ELF-1 (cell line): ENCODE measurements around the gene RNF187.
A peak's percentile ranks its signal among the peaks of the same experiment; 100 is the strongest.

Source experiments
- DNase-seq: peaks from one replicate; pipeline ENCODE4 v3.0.0-alpha.2; 2016; ENCODE audit warnings: low read depth, low spot score

RNF187 gene

GRCh38 chr1:228508840-228509415, 21.7 kb downstream of the RNF187 start:
- no peak for DNase-seq

- no peak for DNase-seq
Measured at GRCh38 chr1:228510101-228510802, 23.1 kb downstream of the RNF187 start.

GRCh38 chr1:228510803-228511413, 23.7 kb downstream of the RNF187 start:
- no peak for DNase-seq

- no peak for DNase-seq
Measured at GRCh38 chr1:228511546-228512445, 24.6 kb downstream of the RNF187 start.

- no peak for DNase-seq
Measured at GRCh38 chr1:228512781-228513198, 25.6 kb downstream of the RNF187 start.

GRCh38 chr1:228513236-228513900, 26.2 kb downstream of the RNF187 start:
- no peak for DNase-seq

GRCh38 chr1:228514421-228514820, 27.2 kb downstream of the RNF187 start:
- DNase-seq: no peak

GRCh38 chr1:228515200-228515834, 28.1 kb downstream of the RNF187 start:
- peak; percentile 44 for DNase-seq

GRCh38 chr1:228517655-228518054, 30.5 kb downstream of the RNF187 start:
- no peak for DNase-seq

GRCh38 chr1:228527596-228527995, 40.4 kb downstream of the RNF187 start:
- DNase-seq: no peak

- DNase-seq: no peak
Measured at GRCh38 chr1:228528612-228529011, 41.4 kb downstream of the RNF187 start.

- no peak for DNase-seq
Measured at GRCh38 chr1:228530086-228530758, 43.0 kb downstream of the RNF187 start.

- no peak for DNase-seq
Measured at GRCh38 chr1:228530951-228531731, 44.0 kb downstream of the RNF187 start.

- no peak for DNase-seq
Measured at GRCh38 chr1:228538831-228539230, 51.6 kb downstream of the RNF187 start.

GRCh38 chr1:228540161-228540917, 53.2 kb downstream of the RNF187 start:
- no peak for DNase-seq

GRCh38 chr1:228541725-228542124, 54.5 kb downstream of the RNF187 start:
- DNase-seq: no peak

- no peak for DNase-seq
Measured at GRCh38 chr1:228542376-228542775, 55.2 kb downstream of the RNF187 start.

GRCh38 chr1:228542981-228543380, 55.8 kb downstream of the RNF187 start:
- DNase-seq: no peak

GRCh38 chr1:228543396-228543795, 56.2 kb downstream of the RNF187 start:
- DNase-seq: no peak
